Hepatocyte (in vitro differentiated cells): ENCODE results near the gene PFKM.

ENCODE experiments used
- CTCF ChIP-seq: fragments of 200-600 bp; sonication (generic); IDR thresholded peaks from 2 replicates; pipeline ENCODE4 v1.5.1; 2016; ENCODE audit warnings: antibody characterized with exemption, mild to moderate bottlenecking; ENCODE audit not compliant: poor library complexity
- EZH2 ChIP-seq: fragments of 200-600 bp; sonication (generic); IDR thresholded peaks from 2 replicates; pipeline ENCODE4 v1.6.1; 2016; ENCODE audit warnings: antibody characterized with exemption, mild to moderate bottlenecking, borderline replicate concordance
- EZH2phosphoT487 ChIP-seq: fragments of 200-600 bp; sonication (generic); IDR thresholded peaks from one replicate; pipeline ENCODE4 v1.6.1; 2018; ENCODE audit warnings: antibody characterized with exemption, mild to moderate bottlenecking, low read depth, moderate library complexity; ENCODE audit not compliant: unreplicated experiment, severe bottlenecking

GRCh38 chr12:48122065-48122834, 3.1 kb downstream of the PFKM start:
- no peak for TF ChIP-seq CTCF
- TF ChIP-seq EZH2: no peak
- TF ChIP-seq EZH2phosphoT487: no peak
